OCI-LY7 (cell line): Measurements from ENCODE around the gene ZNF678. TPM values are rescaled to one million over a fixed set of nuclear protein-coding genes. Genes with fewer than 3 reads are reported as not detected.

Source experiments
- BruUV-seq: library from RNA; stranded (reverse); fragments of 400-500 nt; replicated peaks from 2 replicates; lab custom pipeline; 2021; lab: Mats Ljungman, UMichigan
- CTCF ChIA-PET: fragments of 300-600 bp; sonication (Branson Sonifier 250); formaldehyde crosslinking; loops from one replicate; lab custom pipeline; 2022; ENCODE audit warnings: antibody characterized with exemption; ENCODE audit not compliant: unreplicated experiment; lab: Charles Lee
- POLR2A ChIA-PET: fragments of 300-600 bp; sonication (Branson Sonifier 250); formaldehyde crosslinking; loops from one replicate; lab custom pipeline; 2022; ENCODE audit warnings: antibody characterized with exemption; lab: Charles Lee
- DNase-seq: peaks from one replicate; pipeline ENCODE4 v3.0.0-alpha.2; 2015; ENCODE audit warnings: low spot score
- H2AFZ ChIP-seq: fragments of 200-600 bp; sonication (generic), shearing (Covaris generic); 2 replicates; pipeline ENCODE4 v1.6.1; 2014; ENCODE audit warnings: mild to moderate bottlenecking, antibody characterized with exemption, low read length, moderate library complexity
- H3K27ac ChIP-seq: fragments of 200-600 bp; sonication (generic); 2 replicates; pipeline ENCODE4 v1.5.1; 2014; ENCODE audit warnings: mixed run types, low read depth, mild to moderate bottlenecking, moderate library complexity, low read length, inconsistent platforms; ENCODE audit not compliant: poor library complexity, severe bottlenecking
- H3K36me3 ChIP-seq: fragments of 200-600 bp; sonication (generic); 2 replicates; pipeline ENCODE4 v1.6.1; 2014; ENCODE audit warnings: mild to moderate bottlenecking, antibody characterized with exemption, low read length, moderate library complexity, mixed read lengths; ENCODE audit not compliant: insufficient read depth
- H3K4me1 ChIP-seq: fragments of 200-600 bp; sonication (generic); 2 replicates; pipeline ENCODE4 v1.5.1; 2014; ENCODE audit warnings: mild to moderate bottlenecking, low read length; ENCODE audit not compliant: insufficient read depth, poor library complexity, severe bottlenecking
- H3K4me2 ChIP-seq: fragments of 200-600 bp; sonication (generic); 2 replicates; pipeline ENCODE4 v1.6.1; 2014; ENCODE audit warnings: mild to moderate bottlenecking, low read length
- H3K4me3 ChIP-seq: fragments of 200-600 bp; sonication (generic); 2 replicates; pipeline ENCODE4 v1.5.1; 2014; ENCODE audit warnings: mild to moderate bottlenecking, low read depth, low read length; ENCODE audit not compliant: poor library complexity, severe bottlenecking
- H3K79me2 ChIP-seq: fragments of 200-600 bp; sonication (generic); 2 replicates; pipeline ENCODE4 v1.6.1; 2016; ENCODE audit warnings: low read depth, mild to moderate bottlenecking, low read length, moderate library complexity, mixed read lengths; ENCODE audit not compliant: insufficient read depth
- H3K9me2 ChIP-seq: fragments of 200-600 bp; sonication (generic); 2 replicates; pipeline ENCODE4 v1.6.1; 2016; ENCODE audit warnings: mild to moderate bottlenecking, low read length, mixed read lengths; ENCODE audit not compliant: insufficient read depth
- H3K9me3 ChIP-seq: fragments of 200-600 bp; sonication (generic); 2 replicates; pipeline ENCODE4 v1.6.1; 2014; ENCODE audit warnings: mild to moderate bottlenecking, mixed run types, low read length, mixed read lengths
- H4K20me1 ChIP-seq: fragments of 200-600 bp; sonication (generic); 2 replicates; pipeline ENCODE4 v1.6.1; 2014; ENCODE audit warnings: mild to moderate bottlenecking, antibody characterized with exemption, low read length, moderate library complexity, mixed read lengths; ENCODE audit not compliant: insufficient read depth
- EZH2phosphoT487 ChIP-seq: fragments of 200-600 bp; sonication (generic); IDR thresholded peaks from 2 replicates; pipeline ENCODE4 v1.6.1; 2018; ENCODE audit warnings: low read depth, borderline replicate concordance, mild to moderate bottlenecking, mixed run types, antibody characterized with exemption, low read length, moderate library complexity, mixed read lengths
- intact Hi-C: fragments of 100-400 bp; cut with micrococcal nuclease; formaldehyde crosslinking; loops from one replicate; pipeline ENCODE4 v1.10.0; 2022; ENCODE audit not compliant: unreplicated experiment
- total RNA-seq, 2 experiments: library from RNA; depleted of rRNA in 1 of 2; stranded (reverse); fragments of >200 nt in 1 of 2; shearing (Covaris generic) in 1 of 2; gene quantifications; 2 replicates each; pipeline ENCODE4 v1.2.3, GENCODE V29; 2014 to 2022
- TF ChIP-seq, protein P1 (sequence below): fragments of 200-600 bp; sonication (generic); conservative IDR thresholded peaks from 2 replicates; pipeline ENCODE4 v1.5.1; 2014; ENCODE audit warnings: mild to moderate bottlenecking, antibody characterized with exemption, low read length, moderate library complexity, mixed read lengths

Gene ZNF678
- total RNA-seq, 2 experiments from 2014 or later = 19.7 to 23.9 TPM

DNA sequence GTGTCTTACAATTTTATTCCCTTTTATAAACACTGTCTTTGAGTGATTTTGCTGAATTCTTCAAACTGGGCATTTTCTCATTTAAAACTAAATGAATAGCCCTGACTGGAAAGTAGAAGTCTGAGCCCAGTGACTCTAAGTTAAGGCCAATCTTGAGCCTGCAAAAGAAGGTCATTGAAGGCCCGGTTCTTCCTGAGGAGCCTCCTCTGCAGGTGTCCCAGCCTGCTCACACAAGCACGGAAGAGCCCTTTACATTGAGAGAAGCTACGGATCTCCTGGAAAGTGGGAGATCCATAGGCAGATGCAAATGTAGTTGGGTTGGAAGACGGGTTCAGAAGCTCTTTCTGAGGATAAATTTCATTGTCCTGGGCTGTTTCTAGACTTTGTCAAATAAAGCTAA, 3.9 kb downstream of the ZNF678 start:
- Histone ChIP-seq H3K36me3 (peaks cover 42% of the 10 kb centered on the region), H4K20me1 (no peaks in the 10 kb centered on the region), H3K4me3 (no peak overlapping the region), H3K4me1 (peaks cover 9% of the 10 kb centered on the region), H3K79me2 (peaks cover 80% of the 10 kb centered on the region), H3K27ac (no peak overlapping the region), H3K9me3 (peaks cover 18% of the 10 kb centered on the region), H3K9me2 (no peaks in the 10 kb centered on the region), H3K4me2 (no peak overlapping the region), H2AFZ (no peak overlapping the region)
- ChIA-PET CTCF (no interaction called here), POLR2A (no interaction called here)
- intact Hi-C loops = loop anchor here (10.0 kb wide), 1 partner anchor 632 kb away; no protein-coding TSS in a partner anchor
- no TSS peak for BruUV-seq
- no peak for DNase-seq
- TF ChIP-seq, protein P1, sequence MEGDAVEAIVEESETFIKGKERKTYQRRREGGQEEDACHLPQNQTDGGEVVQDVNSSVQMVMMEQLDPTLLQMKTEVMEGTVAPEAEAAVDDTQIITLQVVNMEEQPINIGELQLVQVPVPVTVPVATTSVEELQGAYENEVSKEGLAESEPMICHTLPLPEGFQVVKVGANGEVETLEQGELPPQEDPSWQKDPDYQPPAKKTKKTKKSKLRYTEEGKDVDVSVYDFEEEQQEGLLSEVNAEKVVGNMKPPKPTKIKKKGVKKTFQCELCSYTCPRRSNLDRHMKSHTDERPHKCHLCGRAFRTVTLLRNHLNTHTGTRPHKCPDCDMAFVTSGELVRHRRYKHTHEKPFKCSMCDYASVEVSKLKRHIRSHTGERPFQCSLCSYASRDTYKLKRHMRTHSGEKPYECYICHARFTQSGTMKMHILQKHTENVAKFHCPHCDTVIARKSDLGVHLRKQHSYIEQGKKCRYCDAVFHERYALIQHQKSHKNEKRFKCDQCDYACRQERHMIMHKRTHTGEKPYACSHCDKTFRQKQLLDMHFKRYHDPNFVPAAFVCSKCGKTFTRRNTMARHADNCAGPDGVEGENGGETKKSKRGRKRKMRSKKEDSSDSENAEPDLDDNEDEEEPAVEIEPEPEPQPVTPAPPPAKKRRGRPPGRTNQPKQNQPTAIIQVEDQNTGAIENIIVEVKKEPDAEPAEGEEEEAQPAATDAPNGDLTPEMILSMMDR = no peak
- TF ChIP-seq EZH2phosphoT487 = no peak

DNA sequence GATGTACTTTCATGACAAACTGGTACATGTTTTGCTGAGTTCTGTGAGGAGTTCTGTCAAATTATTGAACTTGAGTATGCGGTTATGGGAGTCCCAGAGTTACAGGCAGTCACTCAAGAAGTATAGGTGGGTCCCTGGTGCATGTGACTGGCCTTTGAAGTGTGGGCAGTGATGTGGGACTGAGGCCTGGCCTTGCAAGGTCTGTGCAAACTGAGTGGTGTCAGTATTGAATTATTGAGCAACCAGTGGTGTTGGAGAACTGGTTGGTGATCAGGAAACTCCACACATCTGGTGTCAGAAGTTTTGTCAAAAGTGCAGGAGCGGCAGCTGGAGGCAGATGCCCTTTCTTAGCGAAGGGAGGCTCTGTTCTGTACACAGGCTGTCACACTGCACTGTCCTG, 5.2 kb downstream of the ZNF678 start:
- Histone ChIP-seq H3K36me3 (peaks cover 52% of the 10 kb centered on the region), H3K4me2 (no peak overlapping the region), H3K9me2 (no peaks in the 10 kb centered on the region), H3K9me3 (peaks cover 15% of the 10 kb centered on the region), H3K27ac (no peak overlapping the region), H4K20me1 (no peaks in the 10 kb centered on the region), H3K4me3 (no peak overlapping the region), H2AFZ (no peak overlapping the region), H3K79me2 (peaks cover 93% of the 10 kb centered on the region), H3K4me1 (peaks cover 5% of the 10 kb centered on the region)
- no peak for DNase-seq
- POLR2A ChIA-PET = no interaction called here
- TF ChIP-seq, protein P1 = no peak
- no peak for TF ChIP-seq EZH2phosphoT487
- BruUV-seq = no TSS peak
- intact Hi-C loops = loop anchor here (10.0 kb wide), 1 partner anchor 634 kb away; no protein-coding TSS in a partner anchor
- CTCF ChIA-PET = no interaction called here

DNA sequence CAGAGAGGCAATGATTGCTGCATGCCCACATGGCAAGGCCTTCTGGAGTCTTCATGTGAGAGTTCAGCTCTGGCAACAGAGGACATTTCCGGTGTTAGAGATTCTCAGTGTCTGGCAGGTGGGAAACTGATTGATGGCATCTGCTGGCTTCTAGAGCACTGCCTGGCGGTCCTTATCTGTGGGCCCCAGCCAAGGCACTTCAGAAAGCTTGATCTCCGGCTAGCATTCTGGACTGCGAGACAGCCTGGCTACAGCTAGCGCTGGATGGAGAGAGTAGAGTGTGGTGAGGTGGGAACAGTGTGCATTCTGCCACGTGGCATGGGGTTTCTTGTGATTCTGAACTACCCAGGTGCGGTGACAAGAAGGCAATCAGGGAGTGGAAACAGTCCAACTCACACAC, 9.4 kb downstream of the ZNF678 start:
- CTCF ChIA-PET = no interaction called here

More for the DNA sequence above, 9.4 kb downstream of the ZNF678 start:
- Histone ChIP-seq H3K36me3 (peaks cover 30% of the 10 kb centered on the region), H3K4me1 (no peaks in the 10 kb centered on the region), H3K4me3 (no peak overlapping the region), H4K20me1 (no peaks in the 10 kb centered on the region), H3K79me2 (peaks cover 97% of the 10 kb centered on the region), H3K4me2 (no peak overlapping the region), H3K9me3 (peaks cover 54% of the 10 kb centered on the region), H3K9me2 (no peaks in the 10 kb centered on the region), H3K27ac (no peak overlapping the region), H2AFZ (no peak overlapping the region)
- POLR2A ChIA-PET = interaction anchor here (3.4 kb wide), 1 partner anchor 9 kb away, joined by 15 read pairs; the partner anchor contains the start of gene ZNF678
- no TSS peak for BruUV-seq
- no peak for DNase-seq
- intact Hi-C loops = no loop called here
- TF ChIP-seq, protein P1 = no peak
- no peak for TF ChIP-seq EZH2phosphoT487
